HEK293T (cell line): ENCODE measurements around the gene EFNA3.

ENCODE experiments used
- SUZ12 ChIP-seq: fragments of 450-650 bp; IDR thresholded peaks from 2 replicates; pipeline ENCODE4 v1.6.1; 2016; ENCODE audit warnings: mild to moderate bottlenecking
- TARDBP ChIP-seq: fragments of 450-650 bp; IDR thresholded peaks from 2 replicates; pipeline ENCODE4 v1.6.1; 2016

GRCh38 chr1:155039308-155039669 is 39.3 kb upstream of the EFNA3 start:
- TF ChIP-seq TARDBP (no peak), SUZ12 (no peak)
